HEK293 (cell line): ENCODE data around the gene CC2D1A.

Source experiments
- BCL11B ChIP-seq: fragments of 450-650 bp; formaldehyde crosslinking; IDR thresholded peaks from 2 replicates; pipeline ENCODE4 v1.5.1; 2016; ENCODE audit warnings: low read depth, missing biosample characterization, missing genetic modification characterization
- CTCF ChIP-seq: fragments of 450-650 bp; formaldehyde crosslinking; IDR thresholded peaks from 2 replicates; pipeline ENCODE4 v1.5.1; 2016; ENCODE audit warnings: missing biosample characterization, missing genetic modification characterization
- PBX3 ChIP-seq: sonication (generic); formaldehyde crosslinking; IDR thresholded peaks from 2 replicates; pipeline ENCODE4 v1.8.1; 2022; ENCODE audit warnings: mild to moderate bottlenecking, moderate library complexity, missing genetic modification reagents
- SP2 ChIP-seq: fragments of 450-650 bp; formaldehyde crosslinking; IDR thresholded peaks from 2 replicates; pipeline ENCODE4 v1.5.1; 2016; ENCODE audit warnings: missing biosample characterization, missing genetic modification characterization
- ZBTB49 ChIP-seq: fragments of 450-650 bp; formaldehyde crosslinking; IDR thresholded peaks from 2 replicates; pipeline ENCODE4 v1.5.1; 2016; ENCODE audit warnings: missing biosample characterization, missing genetic modification characterization, low read depth
- ZNF23 ChIP-seq: fragments of 450-650 bp; formaldehyde crosslinking; IDR thresholded peaks from 2 replicates; pipeline ENCODE4 v1.5.1; 2016; ENCODE audit warnings: missing biosample characterization, missing genetic modification characterization, borderline replicate concordance
- ZNF24 ChIP-seq: fragments of 450-650 bp; formaldehyde crosslinking; IDR thresholded peaks from 2 replicates; pipeline ENCODE4 v1.5.1; 2016; ENCODE audit warnings: missing biosample characterization, missing genetic modification characterization
- ZNF274 ChIP-seq, 2 experiments: fragments of 200-500 bp in 1 of 2; fragments of 450-650 bp in 1 of 2; sonication (Bioruptor generic) in 1 of 2; formaldehyde crosslinking in 1 of 2; IDR thresholded peaks; 2 replicates each; pipeline versions ENCODE4 v1.5.1 to v1.6.1; 2014 to 2016; ENCODE audit warnings: borderline replicate concordance in 1 of 2, inconsistent platforms in 1 of 2, low read length in 1 of 2, missing biosample characterization in 1 of 2, missing genetic modification characterization in 1 of 2
- ZNF354C ChIP-seq: fragments of 450-650 bp; formaldehyde crosslinking; IDR thresholded peaks from 2 replicates; pipeline ENCODE4 v1.5.1; 2016; ENCODE audit warnings: missing biosample characterization, missing genetic modification characterization, low read depth, borderline replicate concordance
- ZNF580 ChIP-seq: fragments of 450-650 bp; formaldehyde crosslinking; IDR thresholded peaks from 2 replicates; pipeline ENCODE4 v1.5.1; 2016; ENCODE audit warnings: missing biosample characterization, missing genetic modification characterization
- ZNF747 ChIP-seq: fragments of 450-650 bp; formaldehyde crosslinking; IDR thresholded peaks from 2 replicates; pipeline ENCODE4 v1.5.1; 2016; ENCODE audit warnings: missing biosample characterization, missing genetic modification characterization
- ZNF776 ChIP-seq: fragments of 450-650 bp; formaldehyde crosslinking; IDR thresholded peaks from 2 replicates; pipeline ENCODE4 v1.5.0; 2017; ENCODE audit warnings: missing biosample characterization, missing genetic modification characterization, borderline replicate concordance
- ZNF792 ChIP-seq: fragments of 450-650 bp; formaldehyde crosslinking; IDR thresholded peaks from 2 replicates; pipeline ENCODE4 v1.5.1; 2016; ENCODE audit warnings: missing biosample characterization, missing genetic modification characterization

GRCh38 chr19:13975870-13976269 is 69.9 kb downstream of the CC2D1A start:
- TF ChIP-seq ZNF747 (no peak), ZNF776 (tag by site-specific recombination) (no peak), ZNF274 (IDR thresholded peaks at IDR 0.05; ENCODE audit: low read length) (no peak), ZNF274 (tag by site-specific recombination; IDR thresholded peaks at IDR 0.05; ENCODE audit: borderline replicate concordance) (no peak), PBX3 (CRISPR knock-in tag) (no peak), CTCF (tag by site-specific recombination) (no peak), ZNF792 (tag by site-specific recombination) (no peak), ZBTB49 (tag by site-specific recombination) (no peak), ZNF24 (tag by site-specific recombination) (no peak), BCL11B (no peak), SP2 (tag by site-specific recombination) (no peak), ZNF23 (tag by site-specific recombination) (no peak), ZNF354C (tag by site-specific recombination) (no peak), ZNF580 (tag by site-specific recombination) (no peak)
